Measurements from ENCODE around the gene SPATA46.

GRCh38 chr1:162385280-162385623 is 8.6 kb upstream of the SPATA46 start:
- TF ChIP-seq CTCF (IDR thresholded peaks at IDR 0.05; ENCODE audit: low read depth, low read length, poor library complexity, severe bottlenecking) (no peak), EZH2phosphoT487 (IDR thresholded peaks at IDR 0.05; ENCODE audit: borderline replicate concordance, low read length) (no peak)
